Neuronal stem cell (in vitro differentiated cells): ENCODE results near the gene CCNYL1.
A peak's percentile ranks its signal among the peaks of the same experiment; 100 is the strongest.

Source experiments
- DNase-seq: peaks from one replicate; pipeline ENCODE4 v3.0.0-alpha.2; 2013; ENCODE audit warnings: low spot score
- H2AFZ ChIP-seq: one replicate; pipeline ENCODE4 v1.6.1; 2013; ENCODE audit warnings: mild to moderate bottlenecking, low read length, inconsistent platforms
- H2AK5ac ChIP-seq: 2 replicates; pipeline ENCODE4 v1.6.1; 2013; ENCODE audit warnings: low read depth, mild to moderate bottlenecking, inconsistent platforms, low read length, moderate library complexity, mixed read lengths
- H2BK120ac ChIP-seq: 2 replicates; pipeline ENCODE4 v1.6.1; 2013; ENCODE audit warnings: low read depth, mild to moderate bottlenecking, inconsistent platforms, low read length, moderate library complexity, mixed read lengths
- H2BK12ac ChIP-seq: one replicate; pipeline ENCODE4 v1.6.1; 2013; ENCODE audit warnings: low read length, inconsistent platforms
- H2BK15ac ChIP-seq: 2 replicates; pipeline ENCODE4 v1.6.1; 2013; ENCODE audit warnings: mild to moderate bottlenecking, low read length, inconsistent platforms, mixed read lengths
- H2BK5ac ChIP-seq: one replicate; pipeline ENCODE4 v1.6.1; 2013; ENCODE audit warnings: inconsistent platforms, mild to moderate bottlenecking, low read length, moderate library complexity
- H3K14ac ChIP-seq: one replicate; pipeline ENCODE4 v1.6.1; 2013; ENCODE audit warnings: low read length, inconsistent platforms
- H3K18ac ChIP-seq: 2 replicates; pipeline ENCODE4 v1.6.1; 2013; ENCODE audit warnings: low read length, inconsistent platforms
- H3K23ac ChIP-seq: 2 replicates; pipeline ENCODE4 v1.6.1; 2013; ENCODE audit warnings: low read depth, mild to moderate bottlenecking, mixed read lengths, low read length, inconsistent platforms; ENCODE audit not compliant: poor library complexity
- H3K27ac ChIP-seq: replicated peaks from 3 replicates; pipeline ENCODE4 v1.5.1; 2013; ENCODE audit warnings: low read length, inconsistent platforms
- H3K27me3 ChIP-seq, 3 experiments: 2 replicates each; pipeline ENCODE4 v1.6.1; 2013; ENCODE audit warnings: low read length in 3 of 3, mild to moderate bottlenecking in 2 of 3, inconsistent platforms in 1 of 3, low read depth in 1 of 3, mixed read lengths in 1 of 3, moderate library complexity in 1 of 3; ENCODE audit not compliant: control insufficient read depth in 3 of 3, insufficient read depth in 3 of 3
- H3K36me3 ChIP-seq, 2 donors: replicated peaks in 1 of 2; 2 replicates each; pipeline ENCODE4 v1.6.1; 2013; ENCODE audit warnings: low read length in 2 of 2; ENCODE audit not compliant: control insufficient read depth in 2 of 2, insufficient read depth in 2 of 2
- H3K4ac ChIP-seq: 2 replicates; pipeline ENCODE4 v1.6.1; 2013; ENCODE audit warnings: inconsistent platforms, mild to moderate bottlenecking, low read length, moderate library complexity
- H3K4me1 ChIP-seq, 2 donors: 1 replicate in 1 of 2; 2 replicates in 1 of 2; pipeline ENCODE4 v1.6.1; 2013; ENCODE audit warnings: low read length in 2 of 2, low read depth in 1 of 2; ENCODE audit not compliant: control insufficient read depth in 2 of 2, insufficient read depth in 1 of 2
- H3K4me2 ChIP-seq: one replicate; pipeline ENCODE4 v1.6.1; 2013; ENCODE audit warnings: mild to moderate bottlenecking, low read length, inconsistent platforms; ENCODE audit not compliant: insufficient read depth, poor library complexity, severe bottlenecking
- H3K4me3 ChIP-seq, 2 donors: 2 replicates each; pipeline ENCODE4 v1.5.1; 2013; ENCODE audit warnings: low read length in 2 of 2, mild to moderate bottlenecking in 2 of 2, inconsistent platforms in 1 of 2, moderate library complexity in 1 of 2
- H3K79me1 ChIP-seq: one replicate; pipeline ENCODE4 v1.6.1; 2013; ENCODE audit warnings: low read depth, mild to moderate bottlenecking, inconsistent platforms, low read length, moderate library complexity
- H3K9ac ChIP-seq: one replicate; pipeline ENCODE4 v1.6.1; 2013; ENCODE audit warnings: mild to moderate bottlenecking, low read depth, low read length, inconsistent platforms; ENCODE audit not compliant: poor library complexity
- H3K9me3 ChIP-seq, 2 donors: replicated peaks in 1 of 2; 2 replicates each; pipeline versions ENCODE3 to v1.6.1; 2013; ENCODE audit warnings: low read length in 2 of 2, mild to moderate bottlenecking in 2 of 2, inconsistent platforms in 1 of 2, low read depth in 1 of 2, mixed read lengths in 1 of 2, moderate library complexity in 1 of 2; ENCODE audit not compliant: control insufficient read depth in 2 of 2, insufficient read depth in 1 of 2
- H4K8ac ChIP-seq: one replicate; pipeline ENCODE4 v1.6.1; 2013; ENCODE audit warnings: low read depth, mild to moderate bottlenecking, inconsistent platforms, low read length, moderate library complexity
- H4K91ac ChIP-seq: one replicate; pipeline ENCODE4 v1.6.1; 2013; ENCODE audit warnings: low read length, low read depth, mild to moderate bottlenecking, inconsistent platforms; ENCODE audit not compliant: poor library complexity
- whole genome bisulfite sequencing, 2 donors: extraction: QIAGEN DNeasy Blood & Tissue Kit; methylation state at CpG; one replicate each; pipeline ENCODE4 v1.1.7; 2013; ENCODE audit warnings: missing lambda C conversion rate in 2 of 2, mixed read lengths in 1 of 2; ENCODE audit not compliant: insufficient read length in 2 of 2, insufficient replicate concordance in 1 of 2; ENCODE audit errors: extremely low coverage in 2 of 2; 5-methylcytosine and 5-hydroxymethylcytosine counted together

The CCNYL1 gene

GRCh38 chr2:207729465-207729998 lies 18.1 kb downstream of the CCNYL1 start:
- H3K23ac ChIP-seq = no peak overlapping the region
- H3K4ac ChIP-seq = no peak overlapping the region
- H4K91ac ChIP-seq = no peak overlapping the region
- no peak overlapping the region for H2BK120ac ChIP-seq
- H2BK12ac ChIP-seq = no peak overlapping the region
- peaks cover 2% of the 10 kb centered on the region for H3K79me1 ChIP-seq
- H2BK15ac ChIP-seq = no peak overlapping the region
- H3K14ac ChIP-seq = no peak overlapping the region
- H2AFZ ChIP-seq = no peak overlapping the region
- no peaks in the 10 kb centered on the region for H3K9me3 ChIP-seq
- H3K27me3 ChIP-seq = no peaks in the 10 kb centered on the region
- H3K27ac ChIP-seq = peak overlapping the region; percentile 47
- H3K4me2 ChIP-seq = no peak overlapping the region
- no peak overlapping the region for H3K4me3 ChIP-seq
- H3K9ac ChIP-seq = no peak overlapping the region
- no peak overlapping the region for H2AK5ac ChIP-seq
- DNase-seq = no peak
- H4K8ac ChIP-seq = no peak overlapping the region
- no peaks in the 10 kb centered on the region for H3K4me1 ChIP-seq
- no peak overlapping the region for H2BK5ac ChIP-seq
- no peak overlapping the region for H3K18ac ChIP-seq
- WGBS, 2 donors = no CpG with 5 or more reads among the region's 8 CpGs
- H3K36me3 ChIP-seq = peaks cover 5 to 12% of the 10 kb centered on the region in 2 donors

- no peak overlapping the region for H2BK15ac ChIP-seq
- peaks cover 2% of the 10 kb centered on the region for H3K79me1 ChIP-seq
- no peak overlapping the region for H4K91ac ChIP-seq
- H3K9me3 ChIP-seq = no peaks in the 10 kb centered on the region
- no peak overlapping the region for H3K14ac ChIP-seq
- H3K23ac ChIP-seq = no peak overlapping the region
- no peak for DNase-seq
- H3K18ac ChIP-seq = no peak overlapping the region
- no peak overlapping the region for H4K8ac ChIP-seq
- no peak overlapping the region for H2AK5ac ChIP-seq
- no peak overlapping the region for H2BK120ac ChIP-seq
- H3K4me2 ChIP-seq = no peak overlapping the region
- no peak overlapping the region for H3K27ac ChIP-seq
- H3K4me1 ChIP-seq = no peaks in the 10 kb centered on the region
- H2BK12ac ChIP-seq = no peak overlapping the region
- no peaks in the 10 kb centered on the region for H3K27me3 ChIP-seq
- no CpG with 5 or more reads among the region's 1 CpG for WGBS, 2 donors
- H3K9ac ChIP-seq = no peak overlapping the region
- no peak overlapping the region for H3K4me3 ChIP-seq
- no peak overlapping the region for H3K4ac ChIP-seq
- no peak overlapping the region for H2BK5ac ChIP-seq
- peaks cover 6 to 18% of the 10 kb centered on the region in 2 donors for H3K36me3 ChIP-seq
- H2AFZ ChIP-seq = no peak overlapping the region
Measured at GRCh38 chr2:207731138-207731537, 19.7 kb downstream of the CCNYL1 start.

DNA sequence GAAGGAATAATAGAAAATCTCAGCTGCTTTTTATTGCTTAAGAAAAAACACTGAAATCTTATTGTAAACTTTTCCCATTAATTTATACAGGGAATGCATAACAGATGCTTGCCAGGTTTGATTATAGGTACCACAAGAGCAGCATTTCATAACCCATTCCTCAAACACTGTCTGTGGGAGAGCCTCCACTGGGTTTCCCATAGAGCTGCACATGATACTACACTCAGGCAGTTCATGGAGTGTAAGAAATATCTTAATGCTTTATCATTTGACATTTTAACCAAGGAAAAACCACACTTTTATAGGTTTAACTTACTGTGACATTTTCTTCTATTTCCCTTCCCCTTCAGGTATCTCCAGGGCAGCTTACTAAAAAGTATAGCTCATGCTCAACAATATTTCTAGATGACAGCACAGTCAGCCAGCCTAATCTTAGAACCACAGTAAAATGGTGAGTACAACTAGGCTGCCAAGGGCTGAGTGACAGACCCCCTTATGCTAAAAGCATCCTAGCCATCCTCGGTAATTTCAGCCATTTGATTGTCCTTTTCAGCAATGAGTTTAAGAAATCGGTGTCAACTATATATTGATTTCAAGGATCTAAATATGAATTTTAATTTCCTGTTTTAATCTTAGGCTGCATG lies 22.3 kb downstream of the CCNYL1 start:
- H2AK5ac ChIP-seq = no peak overlapping the region
- H2BK5ac ChIP-seq = no peak overlapping the region
- no peak overlapping the region for H3K9ac ChIP-seq
- H3K36me3 ChIP-seq = peaks cover 6 to 20% of the 10 kb centered on the region in 2 donors
- no peak overlapping the region for H3K4ac ChIP-seq
- H3K27me3 ChIP-seq = no peaks in the 10 kb centered on the region
- DNase-seq = no peak
- H2BK15ac ChIP-seq = no peak overlapping the region
- H3K18ac ChIP-seq = no peak overlapping the region
- H4K8ac ChIP-seq = no peak overlapping the region
- H3K27ac ChIP-seq = no peak overlapping the region
- H2BK12ac ChIP-seq = no peak overlapping the region
- no peak overlapping the region for H2BK120ac ChIP-seq
- no CpG with 5 or more reads among the region's 2 CpGs for WGBS, 2 donors
- no peak overlapping the region for H3K4me3 ChIP-seq
- no peaks in the 10 kb centered on the region for H3K9me3 ChIP-seq
- no peak overlapping the region for H2AFZ ChIP-seq
- no peak overlapping the region for H3K14ac ChIP-seq
- no peak overlapping the region for H3K23ac ChIP-seq
- no peaks in the 10 kb centered on the region for H3K4me1 ChIP-seq
- H4K91ac ChIP-seq = no peak overlapping the region
- H3K79me1 ChIP-seq = no peaks in the 10 kb centered on the region
- no peak overlapping the region for H3K4me2 ChIP-seq

DNA sequence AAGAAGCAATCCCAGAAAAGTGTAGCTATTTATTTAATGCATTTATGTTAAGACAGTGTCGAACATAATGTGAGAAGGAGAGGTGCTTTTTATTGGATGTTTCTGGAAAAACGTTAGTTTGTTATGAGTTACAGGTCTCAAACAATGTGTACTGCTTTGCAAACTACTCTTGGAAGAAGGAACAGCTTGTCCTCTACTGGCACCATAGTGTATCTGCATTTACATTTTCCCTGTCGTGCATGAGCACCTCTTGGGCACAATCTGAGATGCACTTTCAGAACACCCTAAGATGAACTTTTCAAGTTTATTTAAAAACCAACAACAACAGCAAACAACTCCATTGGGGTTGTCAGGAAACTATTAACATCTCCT lies 22.8 kb downstream of the CCNYL1 start:
- no CpG with 5 or more reads among the region's 3 CpGs for WGBS, 2 donors
- no peaks in the 10 kb centered on the region for H3K79me1 ChIP-seq

More for the DNA sequence above, 22.8 kb downstream of the CCNYL1 start:
- no peak overlapping the region for H4K8ac ChIP-seq
- H2BK12ac ChIP-seq = no peak overlapping the region
- no peak overlapping the region for H3K4ac ChIP-seq
- H3K14ac ChIP-seq = no peak overlapping the region
- no peak overlapping the region for H3K4me2 ChIP-seq
- H3K4me3 ChIP-seq = no peak overlapping the region
- no peaks in the 10 kb centered on the region for H3K27me3 ChIP-seq
- H2AFZ ChIP-seq = no peak overlapping the region
- H3K9me3 ChIP-seq = no peaks in the 10 kb centered on the region
- no peak overlapping the region for H2AK5ac ChIP-seq
- H3K23ac ChIP-seq = no peak overlapping the region
- H4K91ac ChIP-seq = no peak overlapping the region
- H3K9ac ChIP-seq = no peak overlapping the region
- no peaks in the 10 kb centered on the region for H3K4me1 ChIP-seq
- peaks cover 6 to 23% of the 10 kb centered on the region in 2 donors for H3K36me3 ChIP-seq
- H2BK15ac ChIP-seq = no peak overlapping the region
- no peak overlapping the region for H2BK5ac ChIP-seq
- H3K18ac ChIP-seq = no peak overlapping the region
- H2BK120ac ChIP-seq = no peak overlapping the region
- H3K27ac ChIP-seq = no peak overlapping the region
- DNase-seq = no peak
